ENCODE results near the gene FOXF2.
"Not testable (repeated sequence)": the region's sequence is repeated elsewhere in the genome, so short reads cannot be mapped to it uniquely, and the experiment has no call there.

Gene FOXF2

GRCh38 chr6:1362643-1363042 is 26.7 kb upstream of the FOXF2 start:
- no peak for TF ChIP-seq CTCF (IDR thresholded peaks at IDR 0.05; ENCODE audit: low read depth, low read length)
- DNase-seq (ENCODE audit: extremely low read depth, low read depth), result no peak

- DNase-seq (ENCODE audit: extremely low read depth, low read depth), result no peak
- no peak for TF ChIP-seq CTCF (IDR thresholded peaks at IDR 0.05; ENCODE audit: low read depth, low read length)
Measured at GRCh38 chr6:1363298-1363697, 26.1 kb upstream of the FOXF2 start.

- TF ChIP-seq CTCF (IDR thresholded peaks at IDR 0.05; ENCODE audit: low read depth, low read length), result peak; percentile 33
- peak; percentile 61 for DNase-seq (ENCODE audit: extremely low read depth, low read depth)
Measured at GRCh38 chr6:1363729-1364572, 25.4 kb upstream of the FOXF2 start.

GRCh38 chr6:1364791-1365190 is 24.6 kb upstream of the FOXF2 start:
- DNase-seq (ENCODE audit: extremely low read depth, low read depth), result no peak
- TF ChIP-seq CTCF (IDR thresholded peaks at IDR 0.05; ENCODE audit: low read depth, low read length), result no peak

- DNase-seq (ENCODE audit: extremely low read depth, low read depth), result no peak
Measured at GRCh38 chr6:1365686-1366085, 23.7 kb upstream of the FOXF2 start.

GRCh38 chr6:1367771-1368170 is 21.6 kb upstream of the FOXF2 start:
- DNase-seq (ENCODE audit: extremely low read depth, low read depth), result no peak
- no peak for TF ChIP-seq CTCF (IDR thresholded peaks at IDR 0.05; ENCODE audit: low read depth, low read length)

More at GRCh38 chr6:1365686-1366085, 23.7 kb upstream of the FOXF2 start:
- no peak for TF ChIP-seq CTCF (IDR thresholded peaks at IDR 0.05; ENCODE audit: low read depth, low read length)

- DNase-seq (ENCODE audit: extremely low read depth, low read depth), result no peak
Measured at GRCh38 chr6:1368940-1369339, 20.4 kb upstream of the FOXF2 start.

GRCh38 chr6:1369695-1370094 is 19.7 kb upstream of the FOXF2 start:
- not testable (repeated sequence) for DNase-seq (ENCODE audit: extremely low read depth, low read depth)

More at GRCh38 chr6:1368940-1369339, 20.4 kb upstream of the FOXF2 start:
- no peak for TF ChIP-seq CTCF (IDR thresholded peaks at IDR 0.05; ENCODE audit: low read depth, low read length)

All from AG09319 (cell line).